HG03520 (cell line): ENCODE data around the gene ALAD.
A peak's percentile ranks its signal among the peaks of the same experiment; 100 is the strongest.

ENCODE experiments used
- ATAC-seq: cut with Tn5 transposase; IDR thresholded peaks from one replicate; pipeline ENCODE4 v1.9.1; 2021; ENCODE audit warnings: mild to moderate bottlenecking, moderate library complexity; ENCODE audit not compliant: unreplicated experiment

Gene ALAD

DNA sequence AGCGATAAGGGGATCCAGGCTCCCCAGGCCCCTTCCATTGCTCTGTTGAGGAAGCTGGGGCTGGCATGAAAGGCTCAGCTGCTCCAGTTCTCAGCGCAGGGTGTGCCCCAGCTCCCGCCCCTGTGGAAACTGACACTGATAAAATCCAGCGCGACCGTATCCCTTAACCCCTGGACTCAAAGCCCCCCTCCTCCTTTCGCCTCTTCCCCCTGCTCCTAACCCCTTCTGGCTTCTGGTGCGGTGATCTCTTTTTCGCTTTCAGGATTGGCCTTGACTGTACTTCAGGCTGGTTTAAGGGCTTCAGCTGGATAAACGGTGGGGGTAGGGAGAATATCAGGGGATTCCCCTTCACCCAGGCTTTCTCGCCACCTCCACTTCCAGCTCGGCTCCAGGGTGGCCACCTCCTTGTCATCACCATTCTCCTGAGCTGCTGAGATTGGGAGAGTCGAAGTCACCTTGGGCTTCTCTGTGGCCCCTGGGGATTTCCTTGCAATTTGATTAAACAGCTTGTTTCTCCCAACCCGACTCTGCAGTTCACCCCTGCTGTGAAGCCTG is 50.9 kb downstream of the ALAD start:
- ATAC-seq, result no peak

DNA sequence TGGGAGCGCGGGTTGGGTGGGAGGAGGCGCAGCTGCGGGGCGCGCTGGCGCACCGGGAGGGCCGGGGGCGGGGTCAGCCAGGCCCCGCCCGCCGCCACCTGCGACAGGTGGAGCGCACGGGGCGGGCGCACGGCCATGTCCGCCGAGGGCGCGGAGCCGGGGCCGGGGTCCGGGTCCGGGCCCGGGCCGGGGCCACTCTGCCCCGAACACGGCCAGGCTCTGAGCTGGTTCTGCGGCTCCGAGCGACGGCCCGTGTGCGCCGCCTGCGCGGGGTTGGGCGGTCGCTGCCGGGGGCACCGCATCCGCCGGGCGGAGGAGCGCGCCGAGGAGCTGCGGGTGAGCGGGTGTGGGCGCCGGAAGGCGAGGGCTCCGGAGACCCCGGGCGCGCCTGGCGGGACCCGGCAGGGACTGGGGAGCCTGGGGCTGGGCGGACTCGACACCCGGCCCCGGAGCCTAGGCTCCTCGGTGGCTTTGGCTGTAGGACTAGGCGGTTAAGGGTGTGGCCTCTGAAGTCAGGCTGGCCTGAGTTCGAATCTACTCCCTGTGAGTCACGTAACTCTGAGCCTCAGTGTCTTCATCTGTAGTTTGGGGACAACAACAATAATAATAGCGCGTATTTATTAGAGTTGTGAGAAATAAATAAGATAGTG is 51.5 kb downstream of the ALAD start, which contains the start of gene BSPRY:
Gene BSPRY (plus strand): TSS at position 97 of the 650 bp plus-strand sequence. CDS start 39 bp downstream, at position 136.
- ATAC-seq, result no peak

DNA sequence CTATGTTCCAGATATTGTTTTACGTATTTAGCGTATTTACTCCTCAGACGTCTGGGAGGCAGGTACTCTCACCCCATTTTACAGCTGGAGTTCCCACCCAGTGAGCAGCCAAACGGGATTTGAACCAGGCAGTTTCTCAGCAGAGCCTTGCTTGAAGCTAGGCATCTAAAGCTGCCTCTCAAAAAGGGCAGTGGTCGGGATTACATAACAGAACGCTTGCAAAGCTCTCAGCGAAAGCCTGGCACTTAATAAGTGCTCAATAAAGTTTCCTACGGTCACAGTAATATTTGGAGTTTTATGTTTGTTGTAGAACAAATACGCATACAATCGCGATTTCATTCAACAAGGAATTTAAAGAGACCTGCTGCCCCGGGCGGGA is 52.0 kb downstream of the ALAD start:
- ATAC-seq, result no peak

DNA sequence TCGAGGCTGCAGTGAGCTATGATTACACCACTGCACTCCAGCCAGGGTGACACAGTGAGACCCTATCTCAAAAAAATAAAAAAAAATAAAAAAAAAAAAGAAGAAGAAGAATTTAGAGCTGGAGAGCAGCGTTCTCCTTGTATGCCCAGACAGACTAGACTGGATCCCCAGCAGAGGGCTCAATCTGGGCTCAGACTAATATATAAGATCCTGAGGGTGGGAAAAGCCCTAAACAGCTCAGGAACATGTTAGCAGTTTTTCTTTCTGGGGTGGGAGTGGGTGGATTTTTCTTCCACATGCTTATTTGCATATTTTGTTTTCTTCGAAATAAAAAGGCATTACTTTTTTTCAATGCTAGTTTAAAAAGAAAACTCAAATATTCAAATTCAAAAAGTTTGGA is 52.6 kb downstream of the ALAD start:
- no peak for ATAC-seq

DNA sequence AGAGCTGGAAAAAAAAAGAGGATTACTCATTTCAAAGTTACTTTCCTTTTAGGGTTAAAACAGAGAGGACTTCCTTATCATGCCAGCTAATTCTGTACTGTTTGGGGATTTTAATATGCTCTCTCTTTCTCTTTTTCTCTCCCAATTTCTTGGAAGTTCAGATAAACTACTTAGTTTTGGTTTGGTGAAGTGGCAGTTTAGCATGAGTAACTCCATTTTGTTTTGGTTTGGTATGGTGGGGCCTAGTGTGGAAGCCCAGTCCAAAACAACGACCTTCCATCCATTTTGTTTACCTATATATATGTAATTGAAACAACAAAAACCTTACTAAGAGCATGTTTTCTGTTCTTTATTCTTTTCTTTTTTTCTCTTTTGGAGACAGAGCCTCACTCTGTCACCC is 55.4 kb downstream of the ALAD start:
- no peak for ATAC-seq

DNA sequence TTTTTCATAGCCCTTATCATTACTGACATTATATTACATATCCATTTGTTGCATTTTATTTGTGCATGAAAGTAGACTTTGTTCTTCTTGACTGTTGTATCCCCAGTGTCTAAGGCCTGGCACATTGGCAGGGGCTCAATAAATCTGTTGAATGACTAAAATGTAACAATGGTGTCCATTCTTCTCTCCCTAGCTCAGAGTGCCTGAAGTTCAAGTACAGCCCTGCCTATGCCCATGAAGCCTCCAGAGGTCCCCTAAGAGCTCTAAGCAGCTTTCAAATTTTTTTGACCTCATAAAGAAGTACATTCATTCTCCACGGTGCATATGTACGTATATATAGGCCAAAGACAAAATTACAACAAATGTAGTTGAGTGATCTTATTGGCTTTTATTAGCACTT is 55.9 kb downstream of the ALAD start:
- ATAC-seq, result no peak

DNA sequence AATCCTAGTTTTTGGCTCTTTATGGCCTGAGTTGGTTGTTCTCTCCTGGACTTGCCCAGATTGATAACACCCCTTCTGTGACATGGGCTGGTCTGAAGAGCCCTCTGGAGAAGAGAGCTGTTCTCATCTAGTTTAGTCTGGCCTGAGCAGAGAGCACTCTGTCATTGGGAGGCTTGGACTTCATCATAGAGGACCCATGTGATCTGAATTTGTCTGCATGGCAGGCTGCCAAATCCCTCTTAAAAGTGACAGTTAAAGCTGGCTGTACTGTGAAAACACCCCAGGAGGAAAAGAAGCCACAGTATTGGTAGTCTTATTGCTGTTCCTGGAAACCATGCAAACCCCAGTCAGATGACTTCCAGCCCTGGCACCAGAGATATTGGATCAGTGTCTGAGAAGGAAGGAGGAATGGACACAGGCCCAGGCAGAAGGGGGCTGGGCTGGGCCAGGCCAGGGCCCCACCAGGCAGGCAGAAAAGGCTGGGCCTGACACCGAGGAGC is 57.3 kb downstream of the ALAD start:
- ATAC-seq, result no peak

DNA sequence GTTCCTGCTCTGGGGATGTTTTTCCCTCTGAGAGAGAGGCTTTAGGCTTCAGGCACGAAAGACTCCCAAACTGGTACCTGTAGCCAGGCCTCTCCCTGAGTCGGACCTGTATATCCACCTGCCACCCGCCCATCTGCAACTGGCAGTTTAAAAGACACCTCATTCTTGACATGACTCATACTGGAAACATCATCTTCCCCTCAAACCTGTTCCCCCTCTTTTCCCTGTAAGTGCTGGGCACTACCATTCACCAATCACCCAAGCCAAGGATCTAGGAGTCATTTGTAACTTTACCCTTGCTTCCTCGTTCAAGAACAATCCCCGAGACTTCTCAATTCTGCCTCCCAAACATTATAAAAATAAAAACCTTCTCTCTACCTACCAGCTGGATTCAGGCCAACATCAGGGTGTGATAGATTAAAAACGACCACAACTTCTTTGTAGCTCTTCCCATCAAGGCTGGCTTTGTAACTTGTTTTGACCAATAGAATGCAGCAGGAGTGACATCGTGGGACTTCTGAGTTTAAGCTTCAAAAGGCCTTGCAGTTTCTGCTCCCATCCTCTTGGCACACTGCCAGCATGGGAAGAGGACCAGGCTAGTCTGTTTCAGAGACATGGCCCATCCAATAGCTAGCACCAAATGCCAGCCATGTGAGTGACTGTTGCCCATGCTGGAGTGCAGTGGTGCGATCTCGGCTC is 59.2 kb downstream of the ALAD start:
- no peak for ATAC-seq

DNA sequence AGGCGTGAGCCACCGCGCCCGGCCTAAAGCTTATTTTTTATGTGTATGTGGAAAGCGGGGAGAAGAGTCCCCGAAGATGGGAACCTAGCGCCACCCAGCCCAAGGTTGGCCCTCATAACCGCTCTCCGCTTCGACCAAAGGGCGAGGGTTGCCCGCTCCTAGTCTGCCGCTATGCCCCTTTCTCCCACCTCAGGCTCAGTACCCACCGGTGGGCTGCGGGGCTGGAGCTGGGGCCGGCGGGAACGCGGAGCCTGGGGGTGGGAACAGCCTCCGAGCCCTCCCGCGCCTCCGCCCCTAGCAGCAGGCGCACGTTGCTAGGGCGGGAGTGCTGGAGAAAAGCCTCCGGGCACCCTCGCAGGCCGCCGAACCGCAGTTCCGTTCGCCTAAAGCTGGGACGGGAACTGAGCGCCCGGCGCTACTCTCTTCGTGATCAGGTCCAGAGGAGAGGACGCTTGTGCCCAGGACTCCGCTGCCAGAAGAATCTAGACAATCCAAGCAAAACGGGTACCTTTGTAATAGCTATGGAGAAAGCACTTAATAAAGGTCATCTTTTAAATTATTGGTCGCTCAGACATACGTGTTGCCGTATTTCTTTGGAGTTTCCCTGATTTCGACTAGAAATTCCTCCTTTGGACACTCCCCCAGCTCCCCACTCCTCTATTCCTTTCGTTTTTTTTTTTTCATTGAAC is 60.9 kb downstream of the ALAD start, which contains the start of gene WDR31:
Gene WDR31 (minus strand): TSS at position 265 of the 689 bp plus-strand sequence. CDS start 8,253 bp downstream, outside the sequence.
- ATAC-seq, result peak; percentile 97

DNA sequence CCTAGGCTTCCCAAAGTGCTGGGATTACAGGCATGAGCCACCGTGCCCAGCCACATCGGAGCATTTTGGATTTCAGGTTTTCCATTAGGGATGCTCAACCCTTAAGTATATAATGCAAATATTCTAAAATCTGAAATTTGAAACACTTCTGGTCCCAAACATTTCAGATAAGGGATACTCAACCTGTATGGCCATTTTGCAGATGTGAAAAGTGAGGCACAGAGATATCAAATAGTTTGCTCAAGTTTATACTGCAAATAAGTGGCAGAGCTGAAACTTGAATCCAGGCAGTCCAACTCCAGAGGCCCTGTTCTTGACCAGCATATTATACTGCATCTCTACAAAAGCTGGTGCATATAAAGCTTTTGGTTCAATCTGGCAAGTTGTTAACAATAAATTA is 63.4 kb downstream of the ALAD start:
- no peak for ATAC-seq
